Measurements from ENCODE around the gene BMPR1A.
"Not testable (repeated sequence)": the region's sequence is repeated elsewhere in the genome, so short reads cannot be mapped to it uniquely, and the experiment has no call there.

BMPR1A gene

DNA sequence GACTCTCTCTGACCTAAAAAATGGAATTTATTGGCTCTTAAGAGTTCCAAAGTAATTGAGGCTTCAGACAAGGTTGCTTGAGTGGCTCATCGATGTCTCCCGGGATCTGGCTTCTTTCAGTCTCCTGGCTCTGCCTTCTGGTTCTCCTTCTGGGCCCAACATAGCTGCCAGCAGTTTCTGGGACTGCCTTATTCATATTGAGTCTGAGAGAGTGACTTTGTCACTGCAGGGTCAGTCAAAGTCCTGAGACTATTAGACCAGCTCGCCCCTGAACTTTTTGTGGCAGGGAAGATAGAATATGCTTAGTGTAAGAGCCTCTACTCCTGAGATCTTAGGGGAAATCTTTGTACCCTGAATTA is 107.0 kb downstream of the BMPR1A start:
- no peak for DNase-seq (ENCODE audit: extremely low read depth, low read depth)
- TF ChIP-seq, protein P1, sequence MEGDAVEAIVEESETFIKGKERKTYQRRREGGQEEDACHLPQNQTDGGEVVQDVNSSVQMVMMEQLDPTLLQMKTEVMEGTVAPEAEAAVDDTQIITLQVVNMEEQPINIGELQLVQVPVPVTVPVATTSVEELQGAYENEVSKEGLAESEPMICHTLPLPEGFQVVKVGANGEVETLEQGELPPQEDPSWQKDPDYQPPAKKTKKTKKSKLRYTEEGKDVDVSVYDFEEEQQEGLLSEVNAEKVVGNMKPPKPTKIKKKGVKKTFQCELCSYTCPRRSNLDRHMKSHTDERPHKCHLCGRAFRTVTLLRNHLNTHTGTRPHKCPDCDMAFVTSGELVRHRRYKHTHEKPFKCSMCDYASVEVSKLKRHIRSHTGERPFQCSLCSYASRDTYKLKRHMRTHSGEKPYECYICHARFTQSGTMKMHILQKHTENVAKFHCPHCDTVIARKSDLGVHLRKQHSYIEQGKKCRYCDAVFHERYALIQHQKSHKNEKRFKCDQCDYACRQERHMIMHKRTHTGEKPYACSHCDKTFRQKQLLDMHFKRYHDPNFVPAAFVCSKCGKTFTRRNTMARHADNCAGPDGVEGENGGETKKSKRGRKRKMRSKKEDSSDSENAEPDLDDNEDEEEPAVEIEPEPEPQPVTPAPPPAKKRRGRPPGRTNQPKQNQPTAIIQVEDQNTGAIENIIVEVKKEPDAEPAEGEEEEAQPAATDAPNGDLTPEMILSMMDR (IDR thresholded peaks at IDR 0.05; ENCODE audit: low read depth, low read length) = no peak

DNA sequence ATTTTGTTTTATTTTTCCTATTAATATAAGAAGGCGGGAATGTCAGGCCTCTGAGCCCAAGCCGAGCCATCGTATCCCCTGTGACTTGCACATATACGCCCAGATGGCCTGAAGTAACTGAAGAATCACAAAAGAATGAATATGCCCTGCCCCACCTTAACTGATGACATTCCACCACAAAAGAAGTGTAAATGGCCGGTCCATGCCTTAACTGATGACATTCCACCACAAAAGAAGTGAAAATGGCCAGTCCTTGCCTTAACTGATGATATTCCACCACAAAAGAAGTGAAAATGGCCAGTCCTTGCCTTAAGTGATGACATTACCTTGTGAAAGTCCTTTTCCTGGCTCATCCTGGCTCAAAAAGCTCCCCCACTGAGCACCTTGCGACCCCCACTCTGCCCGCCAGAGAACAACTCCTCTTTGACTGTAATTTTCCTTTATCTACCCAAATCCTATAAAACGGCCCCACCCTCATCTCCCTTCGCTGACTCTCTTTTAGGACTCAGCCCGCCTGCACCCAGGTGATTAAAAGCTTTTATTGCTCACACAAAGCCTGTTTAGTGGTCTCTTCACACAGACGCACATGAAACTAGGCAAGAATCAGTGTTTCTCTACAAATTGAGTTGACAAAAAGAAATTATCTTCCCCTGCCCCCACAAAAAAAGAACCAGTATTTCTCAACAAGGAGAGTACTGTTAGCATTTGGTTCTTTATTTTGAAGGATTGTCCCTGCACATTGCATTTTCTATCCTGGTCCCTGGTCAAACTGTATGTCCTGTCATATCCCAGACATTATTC is 108.8 kb downstream of the BMPR1A start:
- not testable (repeated sequence) for DNase-seq (ENCODE audit: extremely low read depth, low read depth)

DNA sequence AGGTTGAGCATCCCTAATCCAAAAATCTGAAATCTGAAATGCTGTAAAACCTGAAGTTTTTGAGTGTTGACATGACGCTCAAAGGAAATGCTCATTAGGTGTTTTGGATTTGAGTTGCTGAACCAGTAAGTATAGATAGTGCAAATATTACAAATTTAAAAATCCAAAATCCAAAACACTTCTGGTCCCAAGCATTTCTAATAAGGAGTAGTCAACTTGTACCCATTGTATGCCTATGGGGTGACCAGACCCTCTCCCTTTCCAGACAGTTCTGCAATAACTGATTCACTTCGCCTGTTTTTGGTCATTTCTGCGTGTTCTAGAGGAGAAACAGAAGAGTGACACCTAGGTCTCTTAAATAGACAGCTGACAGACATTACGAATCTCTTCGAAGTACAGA is 110.7 kb downstream of the BMPR1A start:
- TF ChIP-seq, protein P1 (IDR thresholded peaks at IDR 0.05; ENCODE audit: low read depth, low read length) = no peak
- DNase-seq (ENCODE audit: extremely low read depth, low read depth) = no peak

DNA sequence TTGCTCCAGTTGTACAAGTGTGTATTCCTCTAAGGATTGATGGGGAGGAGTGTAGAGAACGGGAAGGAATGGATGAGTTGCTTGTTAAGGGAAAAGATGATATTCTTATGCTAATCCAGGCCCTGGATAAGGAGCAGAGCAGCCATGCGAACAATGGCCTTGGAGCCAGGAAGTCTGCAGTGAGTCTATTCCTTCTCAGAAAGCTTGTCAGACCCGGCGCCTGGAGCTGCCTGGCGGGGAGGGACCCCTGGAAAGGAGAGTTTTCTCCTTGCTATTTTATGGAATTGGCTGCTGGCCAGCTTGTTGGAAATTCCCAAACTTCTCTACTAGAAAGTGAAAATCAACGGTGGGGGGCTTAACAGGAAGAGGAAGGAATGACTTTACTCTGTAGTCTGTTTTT is 111.9 kb downstream of the BMPR1A start:
- TF ChIP-seq, protein P1 (IDR thresholded peaks at IDR 0.05; ENCODE audit: low read depth, low read length) = no peak
- no peak for DNase-seq (ENCODE audit: extremely low read depth, low read depth)

DNA sequence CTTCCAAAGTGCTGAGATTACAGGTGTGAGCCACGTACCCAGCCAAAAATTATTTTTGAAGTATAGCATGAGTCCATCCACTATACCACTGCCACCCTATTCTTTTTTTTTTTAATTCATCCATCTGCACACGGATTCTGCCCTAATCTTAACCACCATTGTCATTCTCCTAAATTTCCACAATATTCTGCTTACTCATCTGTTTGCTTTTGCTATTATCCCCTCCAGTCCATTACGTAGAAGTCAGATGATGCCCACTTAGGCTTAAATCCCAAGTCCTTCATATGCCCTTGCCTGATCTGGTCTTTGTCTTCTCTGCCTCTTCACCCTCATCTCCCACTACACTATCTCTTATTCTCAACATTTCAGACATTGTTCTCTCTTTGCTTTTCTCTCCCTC is 114.3 kb downstream of the BMPR1A start:
- no peak for DNase-seq (ENCODE audit: extremely low read depth, low read depth)
- TF ChIP-seq, protein P1 (IDR thresholded peaks at IDR 0.05; ENCODE audit: low read depth, low read length) = no peak

DNA sequence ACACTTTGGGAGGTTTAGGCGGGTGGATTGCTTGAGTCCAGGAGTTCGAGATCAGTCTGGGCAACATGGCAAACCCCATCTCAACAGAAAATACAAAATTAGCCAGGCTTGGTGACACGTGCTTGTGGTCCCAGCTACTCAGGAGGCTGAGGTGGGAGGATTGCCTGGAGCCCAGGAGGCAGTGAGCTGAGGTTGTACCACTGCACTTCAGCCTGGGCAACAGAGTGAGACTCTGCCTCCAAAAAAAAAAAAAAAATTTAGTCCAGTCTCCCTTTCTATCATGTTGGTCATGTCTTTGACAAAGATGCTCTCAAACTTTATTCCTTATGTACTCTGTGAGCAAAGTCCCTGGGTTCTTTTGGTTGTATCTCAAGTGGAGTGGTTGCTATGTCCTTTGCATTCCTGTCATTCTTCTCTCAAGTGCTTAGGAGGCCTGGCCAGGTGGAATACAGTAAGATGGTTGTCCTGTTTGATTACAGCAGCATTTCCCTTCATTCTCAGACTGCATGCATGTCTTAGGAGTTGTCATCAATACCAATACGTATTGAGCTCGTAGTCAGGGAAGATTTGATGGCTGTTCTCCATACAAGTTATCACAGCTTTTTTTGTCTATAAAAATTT is 115.3 kb downstream of the BMPR1A start:
- DNase-seq (ENCODE audit: extremely low read depth, low read depth) = no peak
- TF ChIP-seq, protein P1 (IDR thresholded peaks at IDR 0.05; ENCODE audit: low read depth, low read length) = no peak

DNA sequence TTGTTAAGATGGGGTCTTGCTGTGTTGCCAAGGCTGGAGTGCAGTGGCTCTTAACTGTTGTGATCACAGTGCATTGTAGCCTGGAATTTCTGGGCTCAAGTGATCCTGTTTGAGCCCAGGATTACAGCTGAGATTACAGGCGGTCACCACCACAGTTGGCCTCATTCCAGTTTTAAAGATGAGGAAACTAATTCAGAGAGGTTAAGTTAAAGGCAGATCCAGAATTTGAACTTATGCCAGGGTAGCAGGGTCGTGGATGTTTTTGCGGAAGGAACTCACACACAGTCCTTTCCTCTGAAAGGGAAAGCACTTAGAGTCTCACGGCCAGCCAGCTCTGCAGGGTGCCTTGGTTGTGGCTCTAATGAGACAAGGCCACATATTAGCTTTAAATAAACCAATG is 116.3 kb downstream of the BMPR1A start:
- no peak for DNase-seq (ENCODE audit: extremely low read depth, low read depth)
- TF ChIP-seq, protein P1 (IDR thresholded peaks at IDR 0.05; ENCODE audit: low read depth, low read length) = no peak
